Upper lobe of right lung (tissue), 1 donor: ENCODE measurements around the gene ACOT7. TPM values are rescaled to one million over a fixed set of nuclear protein-coding genes. Genes with fewer than 3 reads are reported as not detected.
A peak's percentile ranks its signal among the peaks of the same experiment; 100 is the strongest.

Experiments used
- ATAC-seq: fragments of 200-7000 bp; cut with Tn5 transposase; one replicate; pipeline ENCODE4 v1.9.1; 2020; ENCODE audit warnings: mild to moderate bottlenecking, moderate library complexity
- DNase-seq: peaks from one replicate; pipeline ENCODE4 v3.0.0-alpha.2; 2020
- H3K27ac ChIP-seq: fragments of 200-600 bp; one replicate; pipeline ENCODE4 v1.8.0; 2022
- H3K27me3 ChIP-seq: fragments of 200-600 bp; one replicate; pipeline ENCODE4 v1.8.0; 2022; ENCODE audit warnings: mild to moderate bottlenecking
- H3K36me3 ChIP-seq: fragments of 200-600 bp; one replicate; pipeline ENCODE4 v1.8.0; 2022
- H3K4me1 ChIP-seq: fragments of 200-600 bp; one replicate; pipeline ENCODE4 v1.8.0; 2022
- H3K4me3 ChIP-seq: fragments of 200-600 bp; one replicate; pipeline ENCODE4 v1.8.0; 2022; ENCODE audit warnings: mild to moderate bottlenecking
- H3K9me3 ChIP-seq: fragments of 200-600 bp; one replicate; pipeline ENCODE4 v1.8.0; 2022
- CTCF ChIP-seq: fragments of 200-600 bp; IDR thresholded peaks from one replicate; pipeline ENCODE4 v1.8.0; 2022; ENCODE audit warnings: antibody characterized with exemption
- intact Hi-C: fragments of 100-400 bp; cut with DNase I; formaldehyde crosslinking; loops from one replicate; pipeline ENCODE4 v1.11.0; 2022
- total RNA-seq: library from RNA; stranded (reverse); fragmentation: NEBNext Ultra II Directional; extraction: Animal tissue kit (Norgen Biotek cat#: 25700); gene quantifications from one replicate; pipeline ENCODE4 v1.2.1, GENCODE V29; 2021
- donor health status: DM: no; HTN: yes; CAD: no; lungs with severe emphysema.

The ACOT7 gene
- total RNA-seq, 1 donor from 2014 or later = 22.8 TPM

DNA sequence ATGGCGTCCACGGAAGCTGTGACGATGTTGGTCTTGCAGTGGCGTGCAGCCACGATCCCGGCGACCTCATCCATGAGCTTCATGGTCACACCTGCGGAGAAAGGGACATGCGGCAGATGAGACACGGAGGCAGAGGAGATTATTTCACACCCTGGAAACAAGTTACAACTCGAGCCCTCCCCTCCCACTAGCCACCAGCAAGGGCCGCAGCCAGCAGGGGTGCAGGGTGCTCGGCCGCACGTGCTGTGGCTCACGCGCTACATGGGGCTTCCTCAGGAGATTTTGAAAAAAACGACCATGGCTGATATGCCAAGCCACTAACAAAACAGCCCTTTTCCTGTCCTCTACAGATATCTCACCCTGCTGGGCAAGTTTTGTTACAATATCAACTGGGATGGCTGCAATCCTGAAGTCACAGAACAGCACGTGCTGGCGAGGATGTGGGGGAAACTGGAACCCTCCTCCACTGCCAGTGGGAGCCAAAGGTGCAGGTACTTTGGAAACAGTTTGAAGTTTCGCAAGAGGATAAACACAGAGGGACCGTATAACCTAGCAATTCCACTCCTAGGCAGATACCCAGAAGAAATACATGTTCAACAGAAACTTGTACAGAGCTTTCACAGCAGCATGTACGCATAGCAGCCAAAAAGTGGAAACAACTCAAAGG, 98.5 kb downstream of the ACOT7 start:
- Histone ChIP-seq H3K27me3 (no peaks in the 10 kb centered on the region), H3K9me3 (no peaks in the 10 kb centered on the region), H3K4me3 (no peak overlapping the region), H3K27ac (no peak overlapping the region), H3K36me3 (peaks cover 4% of the 10 kb centered on the region), H3K4me1 (no peaks in the 10 kb centered on the region)
- intact Hi-C loops = no loop called here
- ATAC-seq (no peak), DNase-seq (no peak)
- no peak for TF ChIP-seq CTCF

DNA sequence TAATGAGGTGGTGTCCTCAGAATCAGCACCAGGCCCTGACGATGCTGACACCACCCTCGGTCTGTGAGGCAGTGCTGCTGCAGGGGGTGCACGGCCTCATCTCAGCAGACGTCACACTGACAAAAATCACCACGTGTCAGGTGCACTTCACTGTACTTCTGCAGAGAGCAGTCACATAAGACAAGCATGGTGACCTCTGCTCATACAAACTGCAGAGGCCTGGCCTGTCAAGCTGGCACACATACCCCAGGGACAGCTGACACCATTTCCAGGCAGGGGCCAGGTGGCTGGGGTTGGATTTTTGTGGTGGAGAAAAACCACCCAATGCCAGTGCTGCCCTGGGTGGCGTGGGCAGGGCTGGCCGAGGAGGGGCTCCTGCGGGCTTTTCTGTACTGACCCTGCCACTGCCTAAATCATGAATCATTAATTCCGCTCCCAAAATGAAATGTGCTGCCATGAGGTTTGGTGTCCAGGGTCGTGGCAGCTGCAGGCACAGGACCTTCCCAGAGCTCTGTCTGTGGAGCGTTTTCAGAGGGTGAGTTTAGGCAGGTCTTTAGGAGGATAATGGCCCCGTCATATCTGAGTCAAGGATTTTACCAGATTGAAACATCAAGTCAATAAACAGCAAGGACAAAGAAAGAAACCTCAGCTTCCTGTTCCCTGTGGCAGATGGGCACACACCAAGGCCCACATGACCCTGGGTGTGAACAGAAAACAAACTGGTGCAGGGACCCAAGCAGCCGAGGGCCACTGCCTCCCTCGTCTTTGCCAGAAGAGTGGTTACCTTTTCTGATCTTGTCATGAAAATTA, 99.3 kb downstream of the ACOT7 start:
- TF ChIP-seq CTCF = no peak
- Histone ChIP-seq H3K27ac (no peak overlapping the region), H3K27me3 (no peaks in the 10 kb centered on the region), H3K4me1 (no peaks in the 10 kb centered on the region), H3K36me3 (peaks cover 4% of the 10 kb centered on the region), H3K4me3 (no peak overlapping the region), H3K9me3 (no peaks in the 10 kb centered on the region)
- DNase-seq (no peak), ATAC-seq (peak; percentile 44)
- intact Hi-C loops = no loop called here

GRCh38 chr1:6292102-6292501, 101.5 kb downstream of the ACOT7 start:
- DNase-seq = no peak
- Histone ChIP-seq H3K4me1 (peaks cover 11% of the 10 kb centered on the region), H3K4me3 (no peak overlapping the region), H3K27me3 (no peaks in the 10 kb centered on the region), H3K36me3 (peaks cover 4% of the 10 kb centered on the region), H3K27ac (no peak overlapping the region), H3K9me3 (no peaks in the 10 kb centered on the region)
- TF ChIP-seq CTCF = no peak
- intact Hi-C loops = no loop called here
- ATAC-seq = no peak

DNA sequence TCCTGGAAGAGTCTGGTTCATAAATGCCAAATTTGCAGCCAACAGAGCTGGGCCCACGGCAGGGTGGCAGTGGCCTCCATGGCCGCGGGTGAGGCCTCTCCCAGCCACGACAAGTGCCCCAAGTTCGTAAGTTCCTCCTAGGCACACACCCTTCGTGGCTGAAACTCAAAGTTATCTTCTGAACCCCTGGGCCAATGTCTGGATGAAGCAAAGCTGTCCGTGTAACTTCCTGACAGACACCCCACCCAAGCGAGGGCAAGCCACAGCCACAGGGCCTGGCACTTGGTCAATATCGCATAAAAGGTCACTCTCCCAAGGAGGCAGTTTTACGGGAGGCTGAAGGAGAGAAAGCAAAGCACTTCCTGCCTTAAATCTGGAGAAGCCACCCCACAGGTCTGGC, 104.9 kb downstream of the ACOT7 start:
- TF ChIP-seq CTCF = no peak
- intact Hi-C loops = no loop called here
- DNase-seq (no peak), ATAC-seq (peak; percentile 64)
- peaks cover 14% of the 10 kb centered on the region for H3K4me1 ChIP-seq
- H3K27me3 ChIP-seq = no peaks in the 10 kb centered on the region
- H3K36me3 ChIP-seq = no peaks in the 10 kb centered on the region
- H3K27ac ChIP-seq = no peak overlapping the region
- H3K9me3 ChIP-seq = no peaks in the 10 kb centered on the region
- H3K4me3 ChIP-seq = no peak overlapping the region

DNA sequence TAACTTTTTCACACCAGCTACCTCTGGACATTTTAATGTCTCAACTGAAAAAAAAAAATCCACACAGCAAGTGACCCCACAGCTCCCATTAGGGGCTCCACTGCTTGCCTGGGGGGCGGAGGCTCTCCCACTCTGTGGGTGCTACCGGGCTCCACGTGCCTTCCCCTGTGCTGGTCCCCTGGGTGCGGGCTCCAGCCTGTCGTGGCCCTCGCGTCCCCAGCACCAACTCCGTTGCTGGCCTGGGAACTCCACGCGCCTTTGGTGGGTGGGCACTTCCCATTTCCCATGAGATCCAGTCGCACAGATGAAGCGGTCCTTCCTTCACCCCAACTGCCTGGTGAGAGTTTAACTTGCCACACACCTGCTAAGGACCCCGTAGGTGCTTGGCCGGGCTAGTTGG, 105.5 kb downstream of the ACOT7 start:
- Histone ChIP-seq H3K27ac (peak overlapping the region; percentile 4), H3K4me3 (no peak overlapping the region), H3K36me3 (no peaks in the 10 kb centered on the region), H3K9me3 (no peaks in the 10 kb centered on the region), H3K4me1 (peaks cover 14% of the 10 kb centered on the region), H3K27me3 (no peaks in the 10 kb centered on the region)
- no peak for TF ChIP-seq CTCF
- intact Hi-C loops = no loop called here
- DNase-seq = no peak
- no peak for ATAC-seq
